ENCODE results near the gene GPBP1. TPM values are rescaled to one million over a fixed set of nuclear protein-coding genes. Genes with fewer than 3 reads are reported as not detected.

GPBP1 gene
- polyA plus RNA-seq, 1 of the 3 experiments (the other 2 are of a cell fraction): 11.4 TPM

GRCh38 chr5:57175551-57176309 lies 1.9 kb downstream of the GPBP1 start:
- POLR2A ChIA-PET: no interaction called here
- 10% methylated on average over 11 of the region's 11 CpGs for WGBS (ENCODE audit: low lambda C conversion rate)

More at GRCh38 chr5:57175551-57176309, 1.9 kb downstream of the GPBP1 start:
- H3K36me3 ChIP-seq (replicated peaks in 1 of 2; ENCODE audit: control insufficient read depth in 1 of 2, insufficient read depth in 2 of 2, low read length in 1 of 2): peaks cover 4 to 22% of the 10 kb centered on the region in 2 experiments
- TF ChIP-seq PBX3 (IDR thresholded peaks at IDR 0.05) (0 out of 2 replicates have a peak, but pooled peaks have one; percentile 11), TCF12 (IDR thresholded peaks at IDR 0.05) (no peak), TAF1 (IDR thresholded peaks at IDR 0.05; ENCODE audit: borderline replicate concordance, low read depth, low read length) (no peak), NRF1 (IDR thresholded peaks at IDR 0.05; ENCODE audit: low read depth, low read length) (no peak), SMC3 (IDR thresholded peaks at IDR 0.05; ENCODE audit: low read depth, low read length) (no peak), REST (IDR thresholded peaks at IDR 0.05; ENCODE audit: low read depth, low read length) (no peak)
- peak overlapping the region; percentile 98 for H3K9ac ChIP-seq
- H4K20me1 ChIP-seq (ENCODE audit: insufficient read depth): peaks cover 56% of the 10 kb centered on the region
- H3K9me2 ChIP-seq: no peaks in the 10 kb centered on the region
- H3K27ac ChIP-seq (ENCODE audit: low read depth in 2 of 2, low read length in 1 of 2): peak overlapping the region in 1 of 2 experiments; percentile 98; a peak in 2 of 4 replicates
- H3K27me3 ChIP-seq (ENCODE audit: insufficient read depth): no peaks in the 10 kb centered on the region
- peaks cover 68% of the 10 kb centered on the region for H3K79me2 ChIP-seq (ENCODE audit: insufficient read depth)
- H3F3A ChIP-seq (replicated peaks; ENCODE audit: insufficient read depth): peaks cover 11% of the 10 kb centered on the region
- peak; percentile 15 for DNase-seq
- no peaks in the 10 kb centered on the region for H3K9me3 ChIP-seq
- peaks cover 0 to 10% of the 10 kb centered on the region in 2 experiments; a peak in 2 of 4 replicates for H3K4me1 ChIP-seq (ENCODE audit: control insufficient read depth in 1 of 2, insufficient read depth in 2 of 2, low read depth in 1 of 2, low read length in 1 of 2)
- no peak overlapping the region for H2AFZ ChIP-seq (ENCODE audit: low read depth)
- peak overlapping the region; percentile 83 to 89 for H3K4me3 ChIP-seq (ENCODE audit: low read depth in 2 of 2, low read length in 1 of 2)
- peak overlapping the region; percentile 85 for H3K4me2 ChIP-seq
- CTCF ChIA-PET: interaction anchor here (1.7 kb wide), 1 partner anchor 905 kb away, joined by 7 read pairs; no protein-coding TSS in a partner anchor
